Suprapubic skin (tissue), 4 donors: ENCODE results near the gene COL15A1. TPM values are rescaled to one million over a fixed set of nuclear protein-coding genes. Genes with fewer than 3 reads are reported as not detected.
"Not testable (repeated sequence)": the region's sequence is repeated elsewhere in the genome, so short reads cannot be mapped to it uniquely, and the experiment has no call there.

ENCODE experiments used
- DNase-seq, 2 donors: peaks; one replicate each; pipeline ENCODE4 v3.0.0-alpha.2; 2019; ENCODE audit warnings: low spot score in 2 of 2
- H3K27ac ChIP-seq: fragments of 200-600 bp; sonication (generic); one replicate; pipeline ENCODE4 v1.5.1; 2019
- H3K27me3 ChIP-seq: fragments of 200-600 bp; sonication (generic); one replicate; pipeline ENCODE4 v1.5.1; 2019
- H3K36me3 ChIP-seq: fragments of 200-600 bp; sonication (generic); one replicate; pipeline ENCODE4 v1.5.1; 2019
- H3K4me1 ChIP-seq: fragments of 200-600 bp; sonication (generic); one replicate; pipeline ENCODE4 v1.5.1; 2019
- H3K4me3 ChIP-seq: fragments of 200-600 bp; sonication (generic); one replicate; pipeline ENCODE4 v1.5.1; 2019; ENCODE audit warnings: mild to moderate bottlenecking
- H3K9me3 ChIP-seq: fragments of 200-600 bp; sonication (generic); one replicate; pipeline ENCODE4 v1.5.1; 2019
- CTCF ChIP-seq, 2 donors: fragments of 200-600 bp in 1 of 2; fragments of 450-650 bp in 1 of 2; sonication (generic) in 1 of 2; IDR thresholded peaks; one replicate each; pipeline ENCODE4 v1.5.1; 2016 to 2019; ENCODE audit warnings: antibody characterized with exemption in 2 of 2, mild to moderate bottlenecking in 1 of 2, moderate library complexity in 1 of 2
- EP300 ChIP-seq: sonication (generic); formaldehyde crosslinking; IDR thresholded peaks from one replicate; pipeline ENCODE4 v1.6.1; 2017; ENCODE audit warnings: antibody characterized with exemption
- POLR2A ChIP-seq, 2 donors: fragments of 450-650 bp; IDR thresholded peaks; one replicate each; pipeline ENCODE4 v1.6.1; 2017; ENCODE audit warnings: antibody characterized with exemption in 2 of 2, mild to moderate bottlenecking in 2 of 2, moderate library complexity in 2 of 2
- POLR2AphosphoS5 ChIP-seq, 3 donors: sonication (generic); formaldehyde crosslinking; IDR thresholded peaks; one replicate each; pipeline ENCODE4 v1.6.1; 2017; ENCODE audit warnings: antibody characterized with exemption in 3 of 3
- WGBS: methylation state at CpG from one replicate; pipeline ENCODE4 v1.1.5; 2018; 5-methylcytosine and 5-hydroxymethylcytosine counted together
- total RNA-seq, 4 donors: library from RNA; depleted of rRNA; stranded (reverse); fragments of >200 nt; gene quantifications; one replicate each; pipeline ENCODE4 v1.1.0, GENCODE V29; 2016

Gene COL15A1
- total RNA-seq, 4 donors from 2014 or later, result 8.0 to 15.0 (median 9.3) TPM

DNA sequence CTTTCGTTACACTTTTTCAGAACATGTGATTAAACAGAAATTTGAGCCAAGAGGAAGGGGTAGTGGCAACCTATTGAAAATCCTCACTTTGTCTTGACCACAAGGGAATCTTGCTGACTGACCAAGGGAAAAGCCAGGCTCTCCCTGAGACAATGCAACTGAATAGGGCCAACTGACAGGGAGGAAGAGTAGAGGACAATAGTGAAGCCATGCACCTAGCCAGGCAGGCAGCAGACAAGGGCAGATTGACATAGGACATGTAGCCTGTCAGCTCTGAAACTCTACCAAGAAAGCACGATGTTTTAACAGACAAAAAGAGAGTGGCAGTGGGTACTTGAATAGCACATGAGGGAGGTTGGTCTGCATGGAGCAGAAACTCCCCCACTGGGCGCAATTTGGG, 152.7 kb downstream of the COL15A1 start:
- Histone ChIP-seq H3K4me1 (peaks cover 2% of the 10 kb centered on the region), H3K27me3 (no peaks in the 10 kb centered on the region), H3K27ac (no peak overlapping the region), H3K36me3 (no peaks in the 10 kb centered on the region), H3K4me3 (no peak overlapping the region), H3K9me3 (no peaks in the 10 kb centered on the region)
- TF ChIP-seq EP300, result no peak
- TF ChIP-seq CTCF (IDR thresholded peaks at IDR 0.05), result no peak
- TF ChIP-seq POLR2AphosphoS5 (IDR thresholded peaks at IDR 0.05), result no peak
- no peak for TF ChIP-seq POLR2A (IDR thresholded peaks at IDR 0.05)
- 77% methylated on average over 3 of the region's 3 CpGs for WGBS
- no peak for DNase-seq

DNA sequence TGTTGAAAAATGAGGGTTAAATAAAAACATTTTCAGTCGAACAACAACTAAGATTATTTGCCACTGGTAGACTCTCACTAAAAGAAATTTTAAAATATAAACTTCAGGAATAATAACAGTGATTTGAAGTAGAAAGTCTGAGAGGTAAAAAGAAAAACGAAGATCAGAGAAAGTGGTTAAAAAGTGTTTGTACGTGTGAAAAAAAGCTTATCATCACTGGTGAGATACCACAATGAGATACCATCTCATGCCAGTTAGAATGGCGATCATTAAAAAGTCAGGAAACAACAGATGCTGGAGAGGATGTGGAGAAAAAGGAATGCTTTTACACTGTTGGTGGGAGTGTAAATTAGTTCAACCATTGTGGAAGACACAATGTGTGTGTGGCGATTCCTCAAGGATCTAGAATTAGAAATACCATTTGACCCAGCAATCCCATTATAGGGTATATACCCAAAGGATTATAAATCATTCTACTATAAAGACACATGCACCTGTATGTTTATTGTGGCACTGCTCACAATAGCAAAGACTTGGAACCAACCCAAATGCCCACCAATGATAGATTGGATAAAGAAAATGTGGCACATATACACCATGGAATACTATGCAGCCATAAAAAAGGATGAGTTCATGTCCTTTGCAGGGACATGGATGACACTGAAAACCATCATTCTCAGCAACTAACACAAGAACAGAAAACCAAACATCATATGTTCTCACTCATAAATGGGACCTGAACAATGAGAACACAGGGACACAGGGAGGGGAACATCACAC, 156.3 kb downstream of the COL15A1 start:
- DNase-seq, H3K36me3 ChIP-seq, H3K27ac ChIP-seq, H3K27me3 ChIP-seq, H3K9me3 ChIP-seq, H3K4me3 ChIP-seq: not testable (repeated sequence)
- peaks cover 18% of the 10 kb centered on the region for H3K4me1 ChIP-seq
- 87% methylated on average over 5 of the region's 5 CpGs for WGBS

GRCh38 chr9:99101271-99101670, 157.6 kb downstream of the COL15A1 start:
- H3K4me3 ChIP-seq, result no peak overlapping the region
- H3K9me3 ChIP-seq, result no peaks in the 10 kb centered on the region
- no peak overlapping the region for H3K27ac ChIP-seq
- no peaks in the 10 kb centered on the region for H3K27me3 ChIP-seq
- WGBS, result 96% methylated on average over 5 of the region's 5 CpGs
- no peaks in the 10 kb centered on the region for H3K36me3 ChIP-seq
- DNase-seq, result no peak
- TF ChIP-seq CTCF (IDR thresholded peaks at IDR 0.05) (no peak), EP300 (no peak), POLR2A (IDR thresholded peaks at IDR 0.05) (no peak), POLR2AphosphoS5 (IDR thresholded peaks at IDR 0.05) (no peak)
- H3K4me1 ChIP-seq, result peaks cover 24% of the 10 kb centered on the region

- H3K4me3 ChIP-seq, result no peak overlapping the region
- 99% methylated on average over 2 of the region's 2 CpGs for WGBS
- TF ChIP-seq POLR2AphosphoS5 (IDR thresholded peaks at IDR 0.05) (no peak), EP300 (no peak), CTCF (IDR thresholded peaks at IDR 0.05) (no peak), POLR2A (IDR thresholded peaks at IDR 0.05) (no peak)
- no peak overlapping the region for H3K27ac ChIP-seq
- no peaks in the 10 kb centered on the region for H3K27me3 ChIP-seq
- DNase-seq, result no peak
- H3K9me3 ChIP-seq, result no peaks in the 10 kb centered on the region
- H3K4me1 ChIP-seq, result peaks cover 28% of the 10 kb centered on the region
- no peaks in the 10 kb centered on the region for H3K36me3 ChIP-seq
Measured at GRCh38 chr9:99101812-99102211, 158.1 kb downstream of the COL15A1 start.

GRCh38 chr9:99103054-99103895, 159.6 kb downstream of the COL15A1 start:
- Histone ChIP-seq H3K36me3 (no peaks in the 10 kb centered on the region), H3K4me3 (peak overlapping the region; percentile 72), H3K4me1 (peaks cover 43% of the 10 kb centered on the region), H3K9me3 (no peaks in the 10 kb centered on the region), H3K27ac (peak overlapping the region; percentile 93), H3K27me3 (no peaks in the 10 kb centered on the region)
- WGBS, result 50% methylated on average over 11 of the region's 11 CpGs
- TF ChIP-seq CTCF (IDR thresholded peaks at IDR 0.05) (no peak), POLR2AphosphoS5 (IDR thresholded peaks at IDR 0.05) (no peak), EP300 (no peak), POLR2A (IDR thresholded peaks at IDR 0.05) (no peak)
- DNase-seq, result no peak
